Nucleus accumbens (tissue), 56 donors: ENCODE measurements around the gene TNFRSF17.
"Not testable (repeated sequence)": the region's sequence is repeated elsewhere in the genome, so short reads cannot be mapped to it uniquely, and the experiment has no call there.

Experiments used
- DNase-seq, 56 donors: peaks; one replicate each; lab custom pipeline; 2025; lab: John Stamatoyannopoulos, UW

TNFRSF17 gene

DNA sequence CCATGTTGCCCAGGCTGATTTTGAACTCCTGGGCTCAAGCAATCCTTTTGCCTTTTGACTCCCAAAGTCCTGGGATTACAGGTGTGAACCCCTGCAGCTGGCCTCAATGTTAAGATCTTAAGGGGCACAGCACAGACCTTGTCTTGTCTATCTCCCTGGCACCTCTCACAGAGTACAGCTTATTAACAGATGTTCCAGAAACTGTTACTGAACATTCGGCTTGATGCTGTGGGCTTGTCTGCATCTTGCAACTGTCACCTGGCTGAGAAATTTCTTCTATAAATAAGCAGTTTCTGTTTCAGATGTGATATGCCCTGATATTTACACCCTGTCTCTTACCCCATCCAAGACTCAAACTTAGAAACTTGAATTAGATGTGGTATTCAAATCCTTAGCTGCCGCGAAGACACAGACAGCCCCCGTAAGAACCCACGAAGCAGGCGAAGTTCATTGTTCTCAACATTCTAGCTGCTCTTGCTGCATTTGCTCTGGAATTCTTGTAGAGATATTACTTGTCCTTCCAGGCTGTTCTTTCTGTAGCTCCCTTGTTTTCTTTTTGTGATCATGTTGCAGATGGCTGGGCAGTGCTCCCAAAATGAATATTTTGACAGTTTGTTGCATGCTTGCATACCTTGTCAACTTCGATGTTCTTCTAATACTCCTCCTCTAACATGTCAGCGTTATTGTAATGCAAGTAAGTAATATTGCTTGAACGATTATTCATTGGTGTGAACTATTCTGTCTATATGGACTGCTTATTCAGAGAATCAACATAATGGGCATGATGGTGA lies at the start of gene TNFRSF17:
Gene TNFRSF17 (plus strand): TSS at position 450 of the 791 bp plus-strand sequence. CDS start 115 bp downstream, at position 565.
- peak in 6 of 56 donors; percentile 1 to 9 (median 4) for DNase-seq

DNA sequence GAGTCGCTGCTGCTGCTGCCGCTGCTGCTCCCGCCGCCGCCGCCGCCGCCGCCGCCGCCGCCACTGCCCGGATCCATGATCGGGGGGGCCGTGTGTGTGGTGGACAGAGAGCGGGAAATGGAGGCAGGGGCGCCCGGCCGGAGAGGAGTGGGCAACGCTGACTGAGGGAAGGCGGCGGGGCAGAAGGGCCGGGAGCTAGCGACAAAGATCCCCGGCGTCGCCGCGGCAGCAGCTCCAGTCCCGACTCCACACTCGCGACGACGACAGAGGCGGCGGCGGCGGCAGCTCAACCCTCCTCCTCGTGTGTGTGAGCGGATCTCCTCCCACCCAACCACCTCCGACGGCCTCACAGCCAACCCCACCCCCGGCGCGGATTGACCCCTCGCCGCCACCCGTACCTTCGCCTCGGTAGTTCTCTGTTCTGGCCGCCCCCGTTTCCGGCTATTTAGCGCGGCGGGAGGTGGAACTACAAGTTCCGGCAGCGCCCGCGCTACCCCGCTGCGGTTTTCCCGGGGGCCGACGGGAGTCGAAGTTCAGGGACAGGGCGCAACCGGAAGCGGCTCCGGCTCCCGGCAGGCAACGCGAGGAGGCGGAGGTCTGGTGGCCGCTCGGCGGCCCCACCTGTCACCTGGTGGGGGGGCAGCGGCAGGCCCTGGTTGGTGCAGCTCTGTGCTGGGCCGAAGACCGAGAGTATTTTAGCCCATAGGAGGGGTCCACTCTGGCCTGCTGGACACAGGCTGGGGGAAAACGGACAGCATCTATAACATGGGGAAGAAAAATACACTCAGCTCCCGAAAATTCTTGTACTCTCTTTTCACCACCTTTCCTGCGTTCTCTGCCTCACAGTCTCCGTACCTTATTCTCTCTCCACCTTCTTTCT lies 49.1 kb upstream of the TNFRSF17 start, which contains the start of gene GSPT1:
Gene GSPT1 (minus strand): TSS at position 313 of the 880 bp plus-strand sequence. CDS start 236 bp downstream, at position 77.
- peak; percentile 75 to 100 (median 98) for DNase-seq

DNA sequence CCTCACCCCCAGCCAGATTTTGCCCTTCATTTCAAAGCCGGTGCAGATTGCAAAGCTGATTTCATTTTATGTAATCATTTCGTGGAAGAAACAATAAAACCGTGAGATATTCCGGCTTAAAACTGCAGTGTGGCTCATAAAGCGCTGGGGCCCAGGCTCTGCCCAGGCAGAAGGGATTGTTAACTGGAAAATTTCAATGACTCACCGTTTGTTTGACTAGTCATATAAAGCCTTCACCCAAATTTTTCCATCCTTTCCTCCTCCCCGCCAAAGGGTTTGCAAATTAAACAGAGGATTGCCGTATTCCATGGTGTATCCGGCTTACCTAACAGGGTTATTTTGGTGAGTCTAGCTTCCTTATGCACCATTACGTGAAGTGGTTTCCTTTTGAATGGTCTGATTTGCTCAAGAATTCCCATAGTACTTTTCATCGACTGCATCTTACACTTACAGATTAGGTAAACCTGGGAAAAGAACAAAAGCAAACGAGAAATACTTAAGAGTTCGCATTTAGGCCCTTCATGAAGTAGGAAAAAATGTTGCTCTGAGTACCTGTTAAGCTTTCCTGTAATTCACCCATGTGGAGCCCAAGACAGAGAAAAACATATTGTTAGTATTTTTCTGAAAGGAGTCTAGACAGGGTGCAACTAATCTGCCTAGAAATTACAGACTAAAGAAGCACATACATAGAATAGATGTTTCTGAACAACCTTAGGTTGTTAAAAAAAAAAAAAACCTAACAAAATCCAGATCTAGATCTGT lies 48.3 kb upstream of the TNFRSF17 start:
- DNase-seq = peak in 4 of 56 donors; percentile 5 to 41 (median 34)

DNA sequence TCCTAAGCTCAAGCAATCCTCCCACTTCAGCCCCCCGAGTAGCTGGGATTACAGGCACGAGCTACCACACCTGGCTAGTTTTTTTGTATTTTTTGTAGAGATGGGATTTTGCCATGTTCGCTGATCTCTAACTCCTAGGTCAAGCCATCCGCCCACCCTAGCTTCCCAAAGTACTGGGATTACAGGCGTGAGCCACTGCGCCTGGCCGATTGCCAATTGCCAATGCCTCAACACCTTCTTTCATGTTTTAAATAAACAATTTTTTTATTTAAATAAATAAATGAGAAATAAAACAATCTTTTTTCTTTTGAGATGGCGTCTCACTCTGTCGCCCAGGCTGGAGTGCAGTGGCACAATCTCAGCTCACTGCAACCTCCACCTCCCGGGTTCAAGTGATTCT lies 41.0 kb upstream of the TNFRSF17 start:
- DNase-seq = not testable (repeated sequence)

DNA sequence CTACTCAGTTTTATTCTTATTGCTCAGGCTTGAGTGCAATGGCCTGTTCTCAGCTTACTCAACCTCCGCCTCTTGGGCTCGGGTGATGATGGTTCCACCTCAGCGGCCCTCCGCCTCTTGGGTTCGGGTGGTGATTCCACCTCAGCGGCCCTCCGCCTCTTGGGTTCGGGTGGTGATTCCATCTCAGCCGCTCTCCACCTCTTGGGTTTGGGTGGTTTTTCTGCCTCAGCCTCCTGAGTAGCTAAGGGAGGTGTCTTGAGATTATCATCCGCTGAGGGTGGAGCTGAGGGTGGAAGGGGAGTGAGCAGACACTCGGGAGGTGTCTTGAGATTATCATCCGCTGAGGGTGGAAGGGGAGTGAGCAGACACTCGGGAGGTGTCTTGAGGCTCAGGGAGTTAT lies 37.7 kb upstream of the TNFRSF17 start:
- DNase-seq = not testable (repeated sequence)

DNA sequence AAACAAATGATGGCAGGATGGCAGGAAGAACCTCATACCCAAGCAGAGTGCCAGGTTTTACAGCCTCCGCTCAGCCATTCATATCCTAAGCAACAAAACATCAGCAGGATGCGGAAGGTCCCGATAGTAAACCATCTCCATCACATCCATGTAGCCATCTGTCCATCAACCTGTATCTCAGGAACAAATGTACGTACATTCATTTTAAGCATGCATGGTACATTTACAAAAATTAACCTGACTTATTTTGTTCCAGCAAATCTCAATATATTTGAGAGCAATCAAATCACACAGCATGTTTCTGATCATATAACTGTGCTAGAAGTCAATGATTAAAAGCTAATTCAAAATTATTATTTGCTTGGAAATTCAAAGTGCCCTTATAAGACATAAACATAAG lies 23.1 kb upstream of the TNFRSF17 start, which contains the start of gene NPIPB2:
Gene NPIPB2 (minus strand): TSS at position 101 of the 400 bp plus-strand sequence. CDS start 0 bp downstream, at position 101.
- DNase-seq = not testable (repeated sequence)

DNA sequence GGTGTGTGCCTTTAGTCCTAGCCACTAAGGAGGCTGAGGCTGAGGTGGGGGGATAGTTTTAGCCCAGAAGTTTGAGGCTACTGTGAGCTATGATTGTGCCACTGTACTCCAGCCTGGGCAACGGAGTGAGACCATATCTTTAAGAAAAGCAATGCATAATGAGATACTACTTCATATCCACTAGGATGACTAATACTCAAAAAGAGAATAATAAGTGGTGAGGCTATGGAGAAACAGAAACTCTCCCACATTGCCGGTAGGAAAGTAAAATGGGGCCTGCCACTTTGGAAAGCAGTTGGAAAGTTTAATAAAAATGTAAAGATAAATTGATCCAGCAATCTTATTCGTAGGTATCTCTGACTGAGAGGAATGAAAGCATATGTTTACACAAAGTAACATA lies 18.6 kb upstream of the TNFRSF17 start:
- no peak for DNase-seq

DNA sequence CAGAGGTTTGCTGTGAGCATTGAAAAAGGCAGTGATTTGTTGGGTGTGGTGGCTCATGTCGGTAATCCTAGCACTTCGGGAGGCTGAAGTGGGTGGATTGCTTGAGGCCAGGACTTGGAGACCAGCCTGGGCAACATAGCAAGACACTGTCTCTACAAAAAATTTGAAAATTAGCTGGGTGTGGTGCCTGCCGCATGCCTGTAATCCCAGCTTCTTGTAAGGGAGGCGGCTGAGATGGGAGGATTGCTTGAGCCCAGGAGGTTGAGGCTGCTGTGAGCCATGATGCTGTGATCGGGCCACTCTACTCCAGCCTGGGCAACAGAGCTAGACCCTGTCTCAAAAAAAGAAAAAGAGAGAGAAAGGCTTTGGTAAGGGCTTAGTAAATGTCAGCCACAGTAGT lies 16.2 kb upstream of the TNFRSF17 start:
- no peak for DNase-seq

DNA sequence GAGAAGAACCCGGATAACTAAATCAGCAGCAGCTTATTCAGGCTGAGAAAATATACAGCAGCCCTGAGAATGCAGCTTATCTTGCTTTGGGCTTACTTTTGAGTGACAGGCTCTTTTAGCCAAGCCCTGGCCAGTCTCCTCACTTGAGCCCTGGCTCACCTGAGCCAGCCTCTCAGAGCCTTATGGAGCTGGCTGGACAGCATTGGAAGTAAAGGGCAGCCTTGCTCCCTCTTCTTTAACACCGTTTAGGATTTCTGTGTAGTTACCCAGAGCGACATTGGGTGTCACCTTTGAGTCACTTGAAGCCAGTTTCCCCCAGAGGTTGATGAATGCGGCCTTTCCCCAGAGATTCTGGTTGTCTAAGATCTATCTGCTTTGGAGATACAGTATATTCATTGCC lies 15.5 kb upstream of the TNFRSF17 start:
- DNase-seq = peak in 42 of 56 donors; percentile 0 to 62 (median 16)

DNA sequence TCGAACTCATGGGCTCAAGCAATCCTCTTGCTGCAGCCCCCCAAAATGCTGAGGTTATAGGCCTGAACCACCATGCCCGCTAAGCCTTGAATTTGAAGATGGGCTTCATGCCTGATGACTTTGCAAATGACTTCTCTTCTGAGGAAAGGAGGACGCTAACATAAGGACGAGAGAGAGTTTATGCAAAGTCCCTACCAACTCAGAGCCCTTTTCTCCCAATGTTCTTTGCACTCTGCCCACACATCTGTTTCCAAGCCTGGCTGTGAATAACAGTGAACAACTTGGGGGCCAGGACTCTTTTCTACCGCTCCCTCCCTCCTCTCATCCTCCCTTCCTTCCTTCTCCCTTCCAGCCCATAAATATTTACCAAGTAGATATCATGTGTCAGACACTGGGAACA lies 14.6 kb upstream of the TNFRSF17 start:
- no peak for DNase-seq

DNA sequence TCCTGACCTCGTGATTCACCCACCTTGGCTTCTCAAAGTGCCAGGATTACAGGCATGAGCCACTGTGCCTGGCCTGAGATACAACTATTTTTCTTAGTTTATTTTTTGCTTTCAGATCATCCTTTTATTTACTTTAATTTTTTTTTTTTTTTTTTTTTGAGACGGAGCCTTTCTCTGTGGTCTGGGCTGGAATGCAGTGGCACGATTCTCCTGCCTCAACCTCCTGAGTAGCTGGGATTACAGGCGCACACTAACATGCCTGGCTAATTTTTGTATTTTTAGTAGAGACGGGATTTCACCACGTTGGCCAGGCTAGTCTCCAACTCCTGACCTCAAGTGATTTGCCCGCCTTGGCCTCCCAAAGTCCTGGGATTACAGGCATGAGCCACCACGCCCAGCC lies 11.4 kb upstream of the TNFRSF17 start:
- not testable (repeated sequence) for DNase-seq

DNA sequence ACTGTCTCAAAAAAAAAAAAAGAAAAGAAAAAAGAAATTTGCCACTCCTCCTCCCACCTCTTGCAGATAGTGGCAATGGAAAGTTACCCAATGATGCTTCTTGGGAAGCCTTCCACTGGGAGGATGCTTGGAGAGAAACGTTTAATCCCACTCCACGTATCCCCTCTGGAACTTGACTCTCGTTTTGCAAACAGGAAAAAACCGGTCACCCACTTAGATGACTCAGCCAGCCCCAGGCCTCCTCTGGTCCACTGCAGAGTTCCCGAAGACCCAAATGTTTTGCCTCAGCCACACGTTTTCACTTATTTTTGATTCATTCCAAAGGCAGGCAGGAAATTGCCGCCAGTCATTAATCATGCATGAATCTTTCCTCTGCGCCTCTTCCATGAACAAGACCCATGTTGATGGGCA lies 9.3 kb upstream of the TNFRSF17 start:
- DNase-seq = no peak

DNA sequence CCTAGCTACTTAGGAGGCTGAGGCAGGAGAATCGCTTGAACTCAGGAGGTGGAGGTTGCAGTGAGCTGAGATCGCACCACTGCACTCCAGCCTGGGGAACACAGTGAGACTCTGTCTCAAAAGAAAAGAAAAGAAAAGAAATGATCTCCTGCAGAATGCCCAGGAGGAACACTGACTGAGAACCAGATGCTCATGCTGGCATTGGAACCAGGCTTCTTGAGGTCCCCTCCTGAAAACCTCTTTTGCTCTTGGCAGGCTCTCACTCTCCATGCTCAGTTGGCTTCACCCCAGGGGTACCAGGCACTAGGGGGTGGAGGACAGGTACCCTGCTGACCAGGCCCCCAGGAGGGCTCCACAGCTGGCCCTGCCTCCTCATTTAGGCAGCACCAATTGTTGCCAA lies 8.5 kb upstream of the TNFRSF17 start:
- DNase-seq = no peak

DNA sequence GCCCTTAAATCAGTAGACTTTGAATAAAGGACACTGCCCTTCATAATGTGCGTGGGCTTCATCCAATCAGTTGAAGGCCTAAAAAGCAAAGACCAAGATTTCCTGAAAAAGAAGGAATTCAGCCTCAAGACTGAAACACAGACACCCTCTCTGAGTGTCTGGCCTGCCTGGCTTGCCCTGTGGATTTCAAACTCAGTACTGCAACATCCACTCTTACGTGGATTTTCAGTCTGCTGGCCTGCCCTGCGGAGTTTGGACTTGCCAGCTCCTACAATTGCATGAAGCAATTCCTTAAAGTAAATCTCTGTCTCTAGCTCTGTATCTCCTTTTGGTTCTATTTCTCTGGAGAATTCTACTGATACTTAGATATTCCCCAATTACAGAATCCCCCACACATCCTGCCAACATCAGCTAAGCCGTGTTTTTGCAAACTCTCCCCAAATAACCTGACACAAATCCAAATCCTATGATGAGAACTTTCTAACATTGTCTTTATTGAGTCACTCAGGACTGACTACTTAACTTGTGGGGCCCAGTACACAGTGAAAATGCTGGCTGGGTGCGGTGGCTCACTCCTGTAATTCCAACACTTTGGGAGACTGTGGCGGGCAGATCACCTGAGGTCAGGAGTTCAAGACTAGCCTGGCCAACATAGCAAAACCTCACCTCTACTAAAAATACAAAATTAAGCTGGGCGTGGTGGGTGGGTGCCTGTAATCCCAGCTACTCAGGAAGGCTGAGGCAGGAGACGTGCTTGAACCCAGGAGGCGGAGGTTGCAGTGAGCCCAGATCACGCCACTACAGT lies 7.2 kb upstream of the TNFRSF17 start:
- no peak for DNase-seq

DNA sequence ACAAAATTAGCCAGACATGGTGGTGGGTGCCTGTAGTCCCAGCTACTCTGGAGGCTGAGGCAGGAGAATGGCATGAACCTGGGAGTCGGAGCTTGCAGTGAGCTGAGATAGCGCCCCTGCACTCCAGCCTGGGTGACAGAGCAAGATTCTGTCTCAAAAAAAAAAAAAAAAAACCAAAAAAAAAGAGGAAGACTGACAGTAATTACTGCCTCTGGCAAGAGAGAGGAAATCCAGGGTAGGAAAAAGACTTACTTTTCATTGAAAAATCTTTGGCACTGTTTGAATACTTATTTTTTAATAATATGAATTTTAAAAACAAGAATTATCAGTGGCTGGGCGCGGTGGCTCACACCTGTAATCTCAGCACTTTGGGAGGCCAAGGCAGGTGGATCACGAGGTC lies 2.6 kb upstream of the TNFRSF17 start:
- not testable (repeated sequence) for DNase-seq

DNA sequence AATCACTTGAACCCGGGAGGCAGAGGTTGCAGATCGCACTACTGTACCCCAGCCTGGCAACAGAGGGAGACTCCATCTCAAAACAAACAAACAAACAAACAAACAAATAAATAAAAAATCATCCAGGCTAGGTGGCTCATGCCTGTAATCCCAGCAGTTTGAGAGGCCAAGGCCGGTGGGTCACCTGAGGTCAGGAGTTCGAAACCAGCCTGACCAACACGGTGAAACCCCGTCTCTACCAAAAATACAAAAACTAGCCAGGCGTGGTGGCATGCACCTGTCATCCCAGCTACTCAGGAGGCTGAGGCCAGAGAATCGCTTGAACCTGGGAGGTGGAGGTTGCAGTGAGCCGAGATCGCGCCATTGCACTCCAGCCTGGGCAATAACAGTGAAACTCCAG lies 2.0 kb upstream of the TNFRSF17 start:
- DNase-seq = not testable (repeated sequence)

DNA sequence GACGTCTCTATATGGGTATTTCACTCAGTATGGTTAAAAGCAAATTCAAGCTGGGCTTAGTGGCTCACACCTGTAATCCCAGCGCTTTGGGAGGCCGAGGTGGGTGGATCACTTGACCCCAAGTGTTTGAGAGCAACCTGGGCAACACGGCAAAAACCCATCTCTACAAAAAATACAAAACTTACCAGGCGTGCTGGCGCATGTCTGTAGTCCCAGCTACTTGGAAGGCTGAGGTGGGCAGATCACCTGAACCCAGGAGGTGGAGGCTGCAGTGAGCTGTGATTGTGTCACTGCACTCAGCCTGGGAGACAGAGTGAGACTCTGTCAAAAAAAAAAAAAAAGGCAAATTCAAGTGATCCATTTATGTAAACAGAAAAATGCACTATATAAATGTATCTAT lies 1.3 kb upstream of the TNFRSF17 start:
- DNase-seq = no peak

DNA sequence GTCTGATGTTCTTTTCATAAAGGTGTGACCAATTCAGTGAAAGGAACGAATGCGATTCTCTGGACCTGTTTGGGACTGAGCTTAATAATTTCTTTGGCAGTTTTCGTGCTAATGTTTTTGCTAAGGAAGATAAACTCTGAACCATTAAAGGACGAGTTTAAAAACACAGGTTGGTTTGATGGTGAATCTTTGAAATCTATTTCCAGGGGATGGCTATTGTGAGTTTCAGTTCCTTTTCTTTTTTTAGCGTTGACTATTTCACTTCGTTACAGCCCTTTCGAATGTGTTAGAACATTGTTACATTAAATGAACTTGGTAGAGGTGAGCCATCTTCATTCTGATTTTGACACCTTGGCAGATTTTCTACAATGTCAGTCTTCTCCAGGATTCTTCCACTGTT lies 1.2 kb downstream of the TNFRSF17 start:
- DNase-seq = no peak

DNA sequence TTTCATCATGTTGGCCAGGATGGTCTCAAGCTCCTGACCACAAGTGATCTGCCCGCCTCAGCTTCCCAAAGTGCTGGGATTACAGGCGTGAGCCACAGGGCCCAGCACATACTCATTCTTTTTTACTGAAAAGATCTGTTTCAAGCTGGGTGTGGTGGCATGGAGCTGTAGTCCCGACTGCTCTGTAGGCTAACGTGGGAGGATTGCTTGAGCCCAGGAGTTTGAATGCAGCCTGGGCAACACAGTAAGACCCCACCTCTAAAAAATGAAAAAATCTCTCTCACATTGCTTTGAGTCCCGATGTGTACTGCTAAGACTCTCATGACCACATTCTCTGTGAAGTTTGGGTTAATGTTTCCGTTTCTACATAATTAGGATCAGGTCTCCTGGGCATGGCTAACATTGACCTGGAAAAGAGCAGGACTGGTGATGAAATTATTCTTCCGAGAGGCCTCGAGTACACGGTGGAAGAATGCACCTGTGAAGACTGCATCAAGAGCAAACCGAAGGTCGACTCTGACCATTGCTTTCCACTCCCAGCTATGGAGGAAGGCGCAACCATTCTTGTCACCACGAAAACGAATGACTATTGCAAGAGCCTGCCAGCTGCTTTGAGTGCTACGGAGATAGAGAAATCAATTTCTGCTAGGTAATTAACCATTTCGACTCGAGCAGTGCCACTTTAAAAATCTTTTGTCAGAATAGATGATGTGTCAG lies 2.3 kb downstream of the TNFRSF17 start:
- no peak for DNase-seq
